ENCODE results near the gene BRSK1. TPM values are rescaled to one million over a fixed set of nuclear protein-coding genes. Genes with fewer than 3 reads are reported as not detected.

BRSK1 gene
- polyA plus RNA-seq, 2 of the 4 experiments (the other 2 are of a cell fraction) = 5.4 to 6.6 TPM

GRCh38 chr19:55358493-55358892, 74.7 kb downstream of the BRSK1 start:
- TF ChIP-seq NPAS2 (CRISPR knock-in tag; IDR thresholded peaks at IDR 0.05; ENCODE audit: borderline replicate concordance) = no peak
- TF ChIP-seq E2F6 (IDR thresholded peaks at IDR 0.05; ENCODE audit: borderline replicate concordance, low read depth) = no peak
- no peak for TF ChIP-seq KDM5A (IDR thresholded peaks at IDR 0.05)
- TF ChIP-seq NR3C1 (IDR thresholded peaks at IDR 0.05) = no peak
- no peak for TF ChIP-seq TP53 (CRISPR knock-in tag; IDR thresholded peaks at IDR 0.05)
- TF ChIP-seq BHLHE40 (IDR thresholded peaks at IDR 0.05; ENCODE audit: low read depth, low read length) = no peak
- CTCF ChIA-PET = interaction anchor here (1.1 to 14.8 kb wide), 5 partner anchors 13 to 67 kb away, joined by 3 to 105 read pairs (median 5); no protein-coding TSS in a partner anchor
- FAIRE-seq (no peak), DNase-seq (ENCODE audit: low read depth in 1 of 2, low spot score in 1 of 2) (no peak), ATAC-seq (no peak)
- H3K4me1 ChIP-seq = peaks cover 19% of the 10 kb centered on the region
- POLR2A ChIA-PET = interaction anchor here (0.6 kb wide), 1 partner anchor 143 kb away, joined by 3 read pairs; no protein-coding TSS in a partner anchor
- 87% methylated on average over 18 of the region's 19 CpGs for WGBS (ENCODE audit: missing lambda C conversion rate)
- no peak overlapping the region for H3K4me2 ChIP-seq
- no peak overlapping the region for H3K4me3 ChIP-seq
- no peaks in the 10 kb centered on the region for H3K9me3 ChIP-seq
- H3K27ac ChIP-seq = no peak overlapping the region

DNA sequence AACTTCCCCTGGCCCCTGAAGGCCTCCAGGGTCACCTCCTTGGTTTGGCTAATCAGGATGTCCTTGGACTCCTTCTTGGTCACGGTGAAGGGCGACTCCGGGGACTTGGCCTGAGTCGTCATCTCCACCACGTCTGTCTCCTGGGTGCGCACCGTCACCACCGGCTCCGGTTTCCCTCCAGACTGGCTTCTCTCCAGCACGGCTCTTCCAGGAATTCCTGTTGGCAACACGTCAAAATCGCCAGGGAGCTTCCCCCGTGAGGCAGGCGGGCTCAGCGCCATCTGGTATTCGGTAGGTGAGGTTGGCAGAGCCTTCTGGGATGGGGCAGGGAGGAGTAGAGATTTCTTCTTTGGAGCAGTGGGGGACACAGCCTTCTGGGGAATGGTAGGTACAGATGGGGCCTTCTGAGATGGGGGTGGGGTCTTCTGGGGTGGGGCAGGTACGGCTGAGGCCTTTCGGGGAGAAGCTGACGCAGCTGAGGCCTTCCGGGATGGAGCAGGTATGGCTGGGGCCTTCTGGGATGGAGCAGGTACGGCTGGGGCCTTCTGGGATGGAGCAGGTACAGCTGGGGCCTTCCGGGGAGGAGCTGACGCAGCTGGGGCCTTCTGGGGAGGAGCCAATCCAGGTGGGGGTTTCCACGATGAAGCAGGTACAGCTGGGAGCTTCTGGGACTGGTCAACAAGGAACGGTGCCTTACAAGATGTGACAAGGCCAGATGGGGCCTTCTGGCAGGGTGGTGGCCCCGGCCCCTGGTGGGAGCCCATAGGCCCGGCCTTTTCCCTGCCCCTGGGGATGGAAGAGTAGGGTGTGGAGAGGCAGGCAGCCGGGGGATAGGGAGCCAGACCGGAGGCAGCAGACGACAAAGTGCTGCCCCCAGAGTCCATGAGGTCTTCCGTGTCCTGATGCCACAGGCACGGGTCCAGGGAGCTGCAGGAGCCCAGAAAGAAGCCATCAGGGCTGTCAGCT, 75.4 kb downstream of the BRSK1 start:
- no peak overlapping the region for H3K27ac ChIP-seq
- ChIA-PET CTCF (interaction anchor here (0.9 to 14.8 kb wide), 10 partner anchors 8 to 218 kb away, joined by 3 to 105 read pairs (median 4); partner anchors contain the start of genes IL11 and KMT5C), POLR2A (interaction anchor here (0.7 kb wide), 1 partner anchor 79 kb away, joined by 6 read pairs; no protein-coding TSS in a partner anchor)
- peaks cover 22% of the 10 kb centered on the region for H3K4me1 ChIP-seq
- no peak for ATAC-seq
- WGBS (ENCODE audit: missing lambda C conversion rate) = 82% methylated on average over 29 of the region's 32 CpGs
- H3K4me3 ChIP-seq = no peak overlapping the region
- TF ChIP-seq HOXA7 (CRISPR knock-in tag; IDR thresholded peaks at IDR 0.05) = no peak
- no peaks in the 10 kb centered on the region for H3K9me3 ChIP-seq
- no peak overlapping the region for H3K4me2 ChIP-seq
- DNase-seq (ENCODE audit: low read depth in 1 of 2, low spot score in 1 of 2) = no peak
- no peak for FAIRE-seq

- no peak for FAIRE-seq
- DNase-seq (ENCODE audit: low read depth in 1 of 2, low spot score in 1 of 2) = no peak
- no peak for ATAC-seq
- peaks cover 23% of the 10 kb centered on the region for H3K4me1 ChIP-seq
- no peak overlapping the region for H3K4me3 ChIP-seq
- H3K27ac ChIP-seq = 0 out of 6 replicates have a peak overlapping the region, but pooled peaks of 1 of the 2 experiments have one; percentile 19
- 92% methylated on average over 16 of the region's 16 CpGs for WGBS (ENCODE audit: missing lambda C conversion rate)
- H3K4me2 ChIP-seq = no peak overlapping the region
- TF ChIP-seq MYC (IDR thresholded peaks at IDR 0.05; ENCODE audit: borderline replicate concordance, low read length) = no peak
- TF ChIP-seq EP300 (IDR thresholded peaks at IDR 0.05) = no peak
- no peak for TF ChIP-seq ZNF302 (CRISPR knock-in tag; IDR thresholded peaks at IDR 0.05)
- no peak for TF ChIP-seq E2F6 (IDR thresholded peaks at IDR 0.05; ENCODE audit: borderline replicate concordance, low read depth)
- no peak for TF ChIP-seq GATA3 (IDR thresholded peaks at IDR 0.05; ENCODE audit: borderline replicate concordance)
- ChIA-PET POLR2A (no interaction called here), CTCF (interaction anchor here (1.2 to 14.8 kb wide), 4 partner anchors 21 to 69 kb away, joined by 3 to 105 read pairs (median 8); partner anchors contain the start of genes KMT5C and TMEM238)
- H3K9me3 ChIP-seq = no peaks in the 10 kb centered on the region
Measured at GRCh38 chr19:55360902-55361301, 77.1 kb downstream of the BRSK1 start.

Small RNA genes lying within 50 kb of the gene (small RNA-seq; reads per million reads assigned to genes)
- gene MIR6802 (0 reads per million in 6 experiments), gene MIR6803 (0 to 0.04 (median 0) reads per million in 6 experiments)

Other genes starting within 250 kb of the BRSK1 start
- 0.08 and 0.17 TPM in 2 replicates for gene GP6, start 245.7 kb upstream of the BRSK1 start, polyA plus RNA-seq (2011; rRNA removed)
- 0.08 to 0.12 TPM in 2 of 3 replicates, not detected in the other for gene GP6, start 245.7 kb upstream of the BRSK1 start, polyA plus RNA-seq (2017; fragmentation: RNase III; extraction: RNeasy Plus Mini Kit Qiagen cat#74134 plus additional on column Dnase treatment)
- gene RDH13, start 220.8 kb upstream of the BRSK1 start, polyA plus RNA-seq (2011; rRNA removed) = 10.6 and 10.7 TPM in 2 replicates
- 11.3 to 13.0 TPM (median 12.8 TPM) in 3 replicates for gene RDH13, start 220.8 kb upstream of the BRSK1 start, polyA plus RNA-seq (2017; fragmentation: RNase III; extraction: RNeasy Plus Mini Kit Qiagen cat#74134 plus additional on column Dnase treatment)
- 3.8 and 5.3 TPM in 2 replicates for gene EPS8L1, start 208.1 kb upstream of the BRSK1 start, polyA plus RNA-seq (2011; rRNA removed)
- 3.5 to 3.8 TPM (median 3.7 TPM) in 3 replicates for gene EPS8L1, start 208.1 kb upstream of the BRSK1 start, polyA plus RNA-seq (2017; fragmentation: RNase III; extraction: RNeasy Plus Mini Kit Qiagen cat#74134 plus additional on column Dnase treatment)
- gene PPP1R12C, start 166.4 kb upstream of the BRSK1 start, polyA plus RNA-seq (2011; rRNA removed) = 18.0 and 22.0 TPM in 2 replicates
- 62.1 to 70.3 TPM (median 70.2 TPM) in 3 replicates for gene PPP1R12C, start 166.4 kb upstream of the BRSK1 start, polyA plus RNA-seq (2017; fragmentation: RNase III; extraction: RNeasy Plus Mini Kit Qiagen cat#74134 plus additional on column Dnase treatment)
- gene TNNT1, start 134.8 kb upstream of the BRSK1 start, polyA plus RNA-seq (2011; rRNA removed) = 73.0 and 140 TPM in 2 replicates
- 118 to 155 TPM (median 155 TPM) in 3 replicates for gene TNNT1, start 134.8 kb upstream of the BRSK1 start, polyA plus RNA-seq (2017; fragmentation: RNase III; extraction: RNeasy Plus Mini Kit Qiagen cat#74134 plus additional on column Dnase treatment)
- 4.0 and 7.8 TPM in 2 replicates for gene TNNI3, start 126.3 kb upstream of the BRSK1 start, polyA plus RNA-seq (2011; rRNA removed)
- gene TNNI3, start 126.3 kb upstream of the BRSK1 start, polyA plus RNA-seq (2017; fragmentation: RNase III; extraction: RNeasy Plus Mini Kit Qiagen cat#74134 plus additional on column Dnase treatment) = 6.2 to 7.2 TPM (median 6.5 TPM) in 3 replicates
- gene DNAAF3, start 117.4 kb upstream of the BRSK1 start, polyA plus RNA-seq (2011; rRNA removed) = 3.1 and 4.0 TPM in 2 replicates
- gene DNAAF3, start 117.4 kb upstream of the BRSK1 start, polyA plus RNA-seq (2017; fragmentation: RNase III; extraction: RNeasy Plus Mini Kit Qiagen cat#74134 plus additional on column Dnase treatment) = 3.7 to 5.4 TPM (median 5.3 TPM) in 3 replicates
- gene SYT5, start 103.7 kb upstream of the BRSK1 start, polyA plus RNA-seq (2011; rRNA removed) = 0.23 and 0.69 TPM in 2 replicates
- 0.43 to 0.65 TPM (median 0.63 TPM) in 3 replicates for gene SYT5, start 103.7 kb upstream of the BRSK1 start, polyA plus RNA-seq (2017; fragmentation: RNase III; extraction: RNeasy Plus Mini Kit Qiagen cat#74134 plus additional on column Dnase treatment)
- gene PTPRH, start 74.5 kb upstream of the BRSK1 start, polyA plus RNA-seq (2011; rRNA removed) = 4.2 and 5.4 TPM in 2 replicates
- 1.5 to 1.8 TPM (median 1.6 TPM) in 3 replicates for gene PTPRH, start 74.5 kb upstream of the BRSK1 start, polyA plus RNA-seq (2017; fragmentation: RNase III; extraction: RNeasy Plus Mini Kit Qiagen cat#74134 plus additional on column Dnase treatment)
- gene TMEM86B, start 55.2 kb upstream of the BRSK1 start, polyA plus RNA-seq (2011; rRNA removed) = 1.6 TPM in 2 replicates
- 2.8 to 3.4 TPM (median 3.2 TPM) in 3 replicates for gene TMEM86B, start 55.2 kb upstream of the BRSK1 start, polyA plus RNA-seq (2017; fragmentation: RNase III; extraction: RNeasy Plus Mini Kit Qiagen cat#74134 plus additional on column Dnase treatment)
- gene PPP6R1, start 25.0 kb upstream of the BRSK1 start, polyA plus RNA-seq (2011; rRNA removed) = 42.9 and 44.6 TPM in 2 replicates
- 72.9 to 78.0 TPM (median 76.2 TPM) in 3 replicates for gene PPP6R1, start 25.0 kb upstream of the BRSK1 start, polyA plus RNA-seq (2017; fragmentation: RNase III; extraction: RNeasy Plus Mini Kit Qiagen cat#74134 plus additional on column Dnase treatment)
- gene HSPBP1, start 3.9 kb upstream of the BRSK1 start, polyA plus RNA-seq (2011; rRNA removed) = 52.1 and 55.3 TPM in 2 replicates
- 121 to 127 TPM (median 123 TPM) in 3 replicates for gene HSPBP1, start 3.9 kb upstream of the BRSK1 start, polyA plus RNA-seq (2017; fragmentation: RNase III; extraction: RNeasy Plus Mini Kit Qiagen cat#74134 plus additional on column Dnase treatment)
- gene TMEM150B, start 41.3 kb downstream of the BRSK1 start, polyA plus RNA-seq (2011; rRNA removed) = 0.39 and 0.52 TPM in 2 replicates
- gene TMEM150B, start 41.3 kb downstream of the BRSK1 start, polyA plus RNA-seq (2017; fragmentation: RNase III; extraction: RNeasy Plus Mini Kit Qiagen cat#74134 plus additional on column Dnase treatment) = 0.26 to 0.45 TPM (median 0.26 TPM) in 3 replicates
- gene KMT5C, start 55.9 kb downstream of the BRSK1 start, polyA plus RNA-seq (2011; rRNA removed) = 6.6 and 9.5 TPM in 2 replicates
- gene KMT5C, start 55.9 kb downstream of the BRSK1 start, polyA plus RNA-seq (2017; fragmentation: RNase III; extraction: RNeasy Plus Mini Kit Qiagen cat#74134 plus additional on column Dnase treatment) = 11.8 to 17.2 TPM (median 15.2 TPM) in 3 replicates
- 0.78 and 0.82 TPM in 2 replicates for gene COX6B2, start 70.7 kb downstream of the BRSK1 start, polyA plus RNA-seq (2011; rRNA removed)
- gene COX6B2, start 70.7 kb downstream of the BRSK1 start, polyA plus RNA-seq (2017; fragmentation: RNase III; extraction: RNeasy Plus Mini Kit Qiagen cat#74134 plus additional on column Dnase treatment) = 3.1 to 6.4 TPM (median 3.9 TPM) in 3 replicates
- not detected in 2 replicates for gene GARIN5B, start 79.3 kb downstream of the BRSK1 start, polyA plus RNA-seq (2011; rRNA removed)
- 0.05 TPM in 3 replicates for gene GARIN5B, start 79.3 kb downstream of the BRSK1 start, polyA plus RNA-seq (2017; fragmentation: RNase III; extraction: RNeasy Plus Mini Kit Qiagen cat#74134 plus additional on column Dnase treatment)
- 42.1 and 52.4 TPM in 2 replicates for gene IL11, start 86.5 kb downstream of the BRSK1 start, polyA plus RNA-seq (2011; rRNA removed)
- gene IL11, start 86.5 kb downstream of the BRSK1 start, polyA plus RNA-seq (2017; fragmentation: RNase III; extraction: RNeasy Plus Mini Kit Qiagen cat#74134 plus additional on column Dnase treatment) = 91.7 to 115 TPM (median 100.0 TPM) in 3 replicates
- 0.58 and 1.1 TPM in 2 replicates for gene TMEM190, start 92.8 kb downstream of the BRSK1 start, polyA plus RNA-seq (2011; rRNA removed)
- gene TMEM190, start 92.8 kb downstream of the BRSK1 start, polyA plus RNA-seq (2017; fragmentation: RNase III; extraction: RNeasy Plus Mini Kit Qiagen cat#74134 plus additional on column Dnase treatment) = 1.2 to 1.9 TPM (median 1.7 TPM) in 3 replicates
- gene TMEM238, start 100.3 kb downstream of the BRSK1 start, polyA plus RNA-seq (2011; rRNA removed) = 0.37 and 0.70 TPM in 2 replicates
- gene TMEM238, start 100.3 kb downstream of the BRSK1 start, polyA plus RNA-seq (2017; fragmentation: RNase III; extraction: RNeasy Plus Mini Kit Qiagen cat#74134 plus additional on column Dnase treatment) = 2.5 to 3.6 TPM (median 2.7 TPM) in 3 replicates
- gene RPL28, start 101.9 kb downstream of the BRSK1 start, polyA plus RNA-seq (2011; rRNA removed) = 329 and 351 TPM in 2 replicates
- 2,012 to 2,083 TPM (median 2,037 TPM) in 3 replicates for gene RPL28, start 101.9 kb downstream of the BRSK1 start, polyA plus RNA-seq (2017; fragmentation: RNase III; extraction: RNeasy Plus Mini Kit Qiagen cat#74134 plus additional on column Dnase treatment)
- 139 and 153 TPM in 2 replicates for gene UBE2S, start 123.8 kb downstream of the BRSK1 start, polyA plus RNA-seq (2011; rRNA removed)
- 267 to 300 TPM (median 295 TPM) in 3 replicates for gene UBE2S, start 123.8 kb downstream of the BRSK1 start, polyA plus RNA-seq (2017; fragmentation: RNase III; extraction: RNeasy Plus Mini Kit Qiagen cat#74134 plus additional on column Dnase treatment)
- 0.03 TPM in 1 of 2 replicates, not detected in the other for gene SHISA7, start 159.3 kb downstream of the BRSK1 start, polyA plus RNA-seq (2011; rRNA removed)
- 0.01 TPM in 1 of 3 replicates, not detected in the others for gene SHISA7, start 159.3 kb downstream of the BRSK1 start, polyA plus RNA-seq (2017; fragmentation: RNase III; extraction: RNeasy Plus Mini Kit Qiagen cat#74134 plus additional on column Dnase treatment)
- gene ISOC2, start 177.6 kb downstream of the BRSK1 start, polyA plus RNA-seq (2011; rRNA removed) = 45.3 and 51.5 TPM in 2 replicates
- 52.7 to 57.8 TPM (median 54.1 TPM) in 3 replicates for gene ISOC2, start 177.6 kb downstream of the BRSK1 start, polyA plus RNA-seq (2017; fragmentation: RNase III; extraction: RNeasy Plus Mini Kit Qiagen cat#74134 plus additional on column Dnase treatment)
- gene C19orf85, start 180.8 kb downstream of the BRSK1 start, polyA plus RNA-seq (2011; rRNA removed) = not detected in 2 replicates
- not detected in 3 replicates for gene C19orf85, start 180.8 kb downstream of the BRSK1 start, polyA plus RNA-seq (2017; fragmentation: RNase III; extraction: RNeasy Plus Mini Kit Qiagen cat#74134 plus additional on column Dnase treatment)
- gene ZNF628, start 192.6 kb downstream of the BRSK1 start, polyA plus RNA-seq (2011; rRNA removed) = 0.32 and 0.48 TPM in 2 replicates
- 4.7 to 5.9 TPM (median 5.7 TPM) in 3 replicates for gene ZNF628, start 192.6 kb downstream of the BRSK1 start, polyA plus RNA-seq (2017; fragmentation: RNase III; extraction: RNeasy Plus Mini Kit Qiagen cat#74134 plus additional on column Dnase treatment)
- 16.8 and 21.0 TPM in 2 replicates for gene NAT14, start 201.2 kb downstream of the BRSK1 start, polyA plus RNA-seq (2011; rRNA removed)
- gene NAT14, start 201.2 kb downstream of the BRSK1 start, polyA plus RNA-seq (2017; fragmentation: RNase III; extraction: RNeasy Plus Mini Kit Qiagen cat#74134 plus additional on column Dnase treatment) = 46.5 to 57.4 TPM (median 50.3 TPM) in 3 replicates
- 0.19 and 0.22 TPM in 2 replicates for gene SSC5D, start 204.4 kb downstream of the BRSK1 start, polyA plus RNA-seq (2011; rRNA removed)
- gene SSC5D, start 204.4 kb downstream of the BRSK1 start, polyA plus RNA-seq (2017; fragmentation: RNase III; extraction: RNeasy Plus Mini Kit Qiagen cat#74134 plus additional on column Dnase treatment) = 0.96 to 2.0 TPM (median 1.5 TPM) in 3 replicates

Data from A549 (cell line).